HUES48 (cell line): Measurements from ENCODE around the gene MADD.
A peak's percentile ranks its signal among the peaks of the same experiment; 100 is the strongest.

Experiments used
- H3K27ac ChIP-seq: one replicate; pipeline ENCODE4 v1.7.0; 2013; ENCODE audit warnings: low read depth, low read length, inconsistent platforms
- H3K27me3 ChIP-seq: 2 replicates; pipeline ENCODE4 v1.6.1; 2013; ENCODE audit warnings: mild to moderate bottlenecking, low read length; ENCODE audit not compliant: control insufficient read depth, insufficient read depth
- H3K36me3 ChIP-seq: 2 replicates; pipeline ENCODE4 v1.6.1; 2013; ENCODE audit warnings: low read length; ENCODE audit not compliant: control insufficient read depth, insufficient read depth
- H3K4me1 ChIP-seq: 2 replicates; pipeline ENCODE4 v1.6.1; 2013; ENCODE audit warnings: mild to moderate bottlenecking, low read length; ENCODE audit not compliant: control insufficient read depth, insufficient read depth
- H3K4me3 ChIP-seq: 2 replicates; pipeline ENCODE4 v1.5.1; 2013; ENCODE audit warnings: mild to moderate bottlenecking, low read depth, low read length
- H3K9ac ChIP-seq: 2 replicates; pipeline ENCODE4 v1.6.1; 2013; ENCODE audit warnings: mild to moderate bottlenecking, low read depth, low read length, moderate library complexity
- H3K9me3 ChIP-seq: 2 replicates; pipeline ENCODE4 v1.6.1; 2013; ENCODE audit warnings: low read length; ENCODE audit not compliant: control insufficient read depth, insufficient read depth

The MADD gene

GRCh38 chr11:47269829-47270305 lies at the start of gene MADD:
MADD (plus strand) TSS chr11:47270133.
- Histone ChIP-seq H3K4me1 (peaks cover 33% of the 10 kb centered on the region), H3K27me3 (no peaks in the 10 kb centered on the region), H3K4me3 (peak within 1 kb of the TSS; percentile 94), H3K9me3 (no peaks in the 10 kb centered on the region), H3K9ac (peak within 1 kb of the TSS; percentile 83), H3K27ac (peak within 1 kb of the TSS; percentile 95), H3K36me3 (peaks cover 13% of the 10 kb centered on the region)

- H3K9ac ChIP-seq: no peak overlapping the region
- H3K36me3 ChIP-seq: peaks cover 40% of the 10 kb centered on the region
- no peaks in the 10 kb centered on the region for H3K27me3 ChIP-seq
- H3K27ac ChIP-seq: no peak overlapping the region
- H3K4me1 ChIP-seq: peaks cover 12% of the 10 kb centered on the region
- no peak overlapping the region for H3K4me3 ChIP-seq
- H3K9me3 ChIP-seq: no peaks in the 10 kb centered on the region
Observed at GRCh38 chr11:47220401-47220821, 49.5 kb upstream of the MADD start.

- Histone ChIP-seq H3K4me1 (no peaks in the 10 kb centered on the region), H3K27me3 (no peaks in the 10 kb centered on the region), H3K9me3 (no peaks in the 10 kb centered on the region), H3K27ac (no peak overlapping the region), H3K36me3 (peaks cover 59% of the 10 kb centered on the region), H3K4me3 (no peak overlapping the region), H3K9ac (no peak overlapping the region)
Observed at GRCh38 chr11:47222696-47223095, 47.2 kb upstream of the MADD start.

GRCh38 chr11:47225552-47226400 lies 44.2 kb upstream of the MADD start:
- no peaks in the 10 kb centered on the region for H3K9me3 ChIP-seq
- H3K27ac ChIP-seq: no peak overlapping the region

GRCh38 chr11:47229161-47229560 lies 40.8 kb upstream of the MADD start:
- no peak overlapping the region for H3K9ac ChIP-seq
- H3K27ac ChIP-seq: no peak overlapping the region
- no peaks in the 10 kb centered on the region for H3K9me3 ChIP-seq
- H3K36me3 ChIP-seq: peaks cover 45% of the 10 kb centered on the region
- no peaks in the 10 kb centered on the region for H3K4me1 ChIP-seq
- H3K4me3 ChIP-seq: no peak overlapping the region
- no peaks in the 10 kb centered on the region for H3K27me3 ChIP-seq

More at GRCh38 chr11:47225552-47226400, 44.2 kb upstream of the MADD start:
- Histone ChIP-seq H3K4me3 (no peak overlapping the region), H3K36me3 (peaks cover 58% of the 10 kb centered on the region), H3K9ac (no peak overlapping the region), H3K4me1 (no peaks in the 10 kb centered on the region), H3K27me3 (no peaks in the 10 kb centered on the region)

GRCh38 chr11:47233051-47233450 lies 36.9 kb upstream of the MADD start:
- H3K27me3 ChIP-seq: no peaks in the 10 kb centered on the region
- no peak overlapping the region for H3K27ac ChIP-seq
- H3K9ac ChIP-seq: no peak overlapping the region
- H3K36me3 ChIP-seq: peaks cover 54% of the 10 kb centered on the region
- H3K4me1 ChIP-seq: no peaks in the 10 kb centered on the region
- no peaks in the 10 kb centered on the region for H3K9me3 ChIP-seq
- no peak overlapping the region for H3K4me3 ChIP-seq

GRCh38 chr11:47233989-47234668 lies 35.8 kb upstream of the MADD start:
- Histone ChIP-seq H3K27ac (no peak overlapping the region), H3K4me3 (no peak overlapping the region), H3K27me3 (no peaks in the 10 kb centered on the region), H3K36me3 (peaks cover 60% of the 10 kb centered on the region), H3K9me3 (no peaks in the 10 kb centered on the region), H3K4me1 (no peaks in the 10 kb centered on the region), H3K9ac (no peak overlapping the region)

GRCh38 chr11:47234669-47235100 lies 35.2 kb upstream of the MADD start:
- Histone ChIP-seq H3K4me3 (no peak overlapping the region), H3K36me3 (peaks cover 60% of the 10 kb centered on the region)

GRCh38 chr11:47235163-47235562 lies 34.8 kb upstream of the MADD start:
- Histone ChIP-seq H3K9ac (no peak overlapping the region), H3K9me3 (no peaks in the 10 kb centered on the region), H3K4me1 (no peaks in the 10 kb centered on the region), H3K4me3 (no peak overlapping the region), H3K36me3 (peaks cover 61% of the 10 kb centered on the region), H3K27ac (no peak overlapping the region), H3K27me3 (no peaks in the 10 kb centered on the region)

More at GRCh38 chr11:47234669-47235100, 35.2 kb upstream of the MADD start:
- Histone ChIP-seq H3K9me3 (no peaks in the 10 kb centered on the region), H3K27ac (no peak overlapping the region), H3K4me1 (no peaks in the 10 kb centered on the region), H3K27me3 (no peaks in the 10 kb centered on the region), H3K9ac (no peak overlapping the region)

GRCh38 chr11:47236482-47236881 lies 33.5 kb upstream of the MADD start:
- Histone ChIP-seq H3K36me3 (peaks cover 64% of the 10 kb centered on the region), H3K27ac (no peak overlapping the region)

GRCh38 chr11:47239852-47240251 lies 30.1 kb upstream of the MADD start:
- no peaks in the 10 kb centered on the region for H3K4me1 ChIP-seq
- no peak overlapping the region for H3K9ac ChIP-seq
- H3K36me3 ChIP-seq: peaks cover 76% of the 10 kb centered on the region
- H3K27ac ChIP-seq: no peak overlapping the region
- H3K27me3 ChIP-seq: no peaks in the 10 kb centered on the region
- H3K4me3 ChIP-seq: no peak overlapping the region
- no peaks in the 10 kb centered on the region for H3K9me3 ChIP-seq

More at GRCh38 chr11:47236482-47236881, 33.5 kb upstream of the MADD start:
- Histone ChIP-seq H3K27me3 (no peaks in the 10 kb centered on the region), H3K9ac (no peak overlapping the region), H3K4me1 (no peaks in the 10 kb centered on the region), H3K9me3 (no peaks in the 10 kb centered on the region), H3K4me3 (no peak overlapping the region)
